Stomach (tissue), 4 donors: ENCODE data around the gene STARD5.

ENCODE experiments used
- CTCF ChIP-seq, 7 experiments: fragments of 450-650 bp in 4 of 7; fragments of 200-600 bp in 3 of 7; sonication (generic) in 3 of 7; IDR thresholded peaks; one replicate each; pipeline ENCODE4 v1.5.1; 2016 to 2019; ENCODE audit warnings: antibody characterized with exemption in 7 of 7, control low read depth in 2 of 7, mild to moderate bottlenecking in 1 of 7
- EP300 ChIP-seq: sonication (generic); formaldehyde crosslinking; IDR thresholded peaks from one replicate; pipeline ENCODE4 v1.6.1; 2017; ENCODE audit warnings: antibody characterized with exemption
- POLR2A ChIP-seq, 4 donors: fragments of 450-650 bp; IDR thresholded peaks; one replicate each; pipeline ENCODE4 v1.6.1; 2016; ENCODE audit warnings: antibody characterized with exemption in 4 of 4, control low read depth in 2 of 4, mild to moderate bottlenecking in 1 of 4, moderate library complexity in 1 of 4

- TF ChIP-seq POLR2A (IDR thresholded peaks at IDR 0.05) = no peak
- no peak for TF ChIP-seq CTCF (IDR thresholded peaks at IDR 0.05)
- no peak for TF ChIP-seq EP300
Measured at GRCh38 chr15:81294516-81294880, 29.4 kb downstream of the STARD5 start.
